NCI-H2107 (cell line): Measurements from ENCODE around the gene C1orf21.

Experiments
- DNase-seq: peaks from one replicate; lab custom pipeline; 2025; lab: John Stamatoyannopoulos, UW

C1orf21 gene

DNA sequence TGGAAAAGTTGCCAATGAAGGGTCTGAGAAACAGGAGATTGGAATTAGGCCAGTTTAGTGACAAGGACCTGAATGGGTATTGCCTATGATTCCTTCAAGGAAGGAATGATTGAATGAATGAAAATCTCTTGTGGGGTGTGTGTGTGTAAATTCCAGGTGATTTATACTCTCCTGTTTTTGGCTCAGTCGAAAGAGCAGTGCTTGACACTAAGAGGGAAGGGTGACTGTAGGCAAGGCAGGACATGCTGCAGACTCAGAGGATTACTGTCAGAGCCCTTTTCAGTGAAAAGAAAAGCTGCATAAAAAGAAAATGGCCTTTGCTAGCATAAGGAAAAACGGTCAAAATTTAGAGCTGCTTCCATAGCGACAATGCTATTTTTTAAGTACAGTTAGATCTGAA is 30.1 kb downstream of the C1orf21 start:
- no peak for DNase-seq

DNA sequence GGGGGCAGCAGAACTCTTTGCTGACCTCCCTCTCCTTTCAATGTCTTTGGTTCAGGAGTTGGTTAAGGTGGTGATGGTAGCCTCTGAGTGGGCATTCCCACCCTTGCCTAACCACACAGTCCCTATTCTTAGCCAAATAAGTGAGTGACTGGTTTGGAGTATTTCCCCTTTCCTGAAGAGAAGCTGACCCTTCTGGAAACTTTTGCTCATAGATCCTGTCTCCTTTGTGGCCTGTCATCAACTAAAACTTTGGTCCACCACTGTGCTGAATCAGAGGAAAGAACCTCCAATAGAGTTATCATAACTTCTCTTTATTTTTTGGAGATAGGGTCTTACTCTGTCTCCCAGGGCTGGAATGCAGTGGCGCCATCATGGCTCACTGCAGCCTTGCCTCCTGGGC is 31.1 kb downstream of the C1orf21 start:
- DNase-seq, result no peak

DNA sequence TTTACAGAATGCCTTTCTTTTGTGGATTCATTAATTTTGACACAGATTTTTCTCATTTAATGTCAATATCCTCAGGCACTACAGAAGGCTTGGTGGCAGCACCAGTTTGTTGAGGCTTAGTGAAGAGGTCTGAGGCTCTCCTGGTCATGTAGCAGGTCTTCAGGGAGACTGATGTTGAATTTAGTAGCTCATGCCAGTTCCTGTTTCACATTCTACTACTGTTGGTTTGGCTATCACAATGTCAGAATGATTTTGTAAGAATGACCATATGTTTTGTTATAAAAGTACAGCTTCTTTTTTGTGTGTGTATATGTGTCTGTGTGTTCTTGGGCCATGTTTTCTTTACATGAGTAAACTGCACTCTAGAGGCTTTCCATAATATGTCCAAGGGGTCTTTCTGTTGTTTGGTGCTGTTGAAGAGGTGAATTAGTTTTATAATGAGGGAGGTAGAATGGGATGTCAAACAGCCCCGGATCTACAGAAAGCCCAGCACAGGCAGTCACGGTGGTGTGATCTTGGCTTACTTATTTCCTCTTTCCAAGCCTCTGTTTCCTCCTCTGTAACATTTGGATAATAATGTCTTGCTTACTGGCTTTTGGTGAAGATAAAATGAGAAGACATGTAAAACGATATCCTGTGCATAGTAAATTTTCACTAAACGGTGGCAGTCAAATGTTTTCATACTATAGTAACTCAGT is 32.0 kb downstream of the C1orf21 start:
- DNase-seq, result no peak

DNA sequence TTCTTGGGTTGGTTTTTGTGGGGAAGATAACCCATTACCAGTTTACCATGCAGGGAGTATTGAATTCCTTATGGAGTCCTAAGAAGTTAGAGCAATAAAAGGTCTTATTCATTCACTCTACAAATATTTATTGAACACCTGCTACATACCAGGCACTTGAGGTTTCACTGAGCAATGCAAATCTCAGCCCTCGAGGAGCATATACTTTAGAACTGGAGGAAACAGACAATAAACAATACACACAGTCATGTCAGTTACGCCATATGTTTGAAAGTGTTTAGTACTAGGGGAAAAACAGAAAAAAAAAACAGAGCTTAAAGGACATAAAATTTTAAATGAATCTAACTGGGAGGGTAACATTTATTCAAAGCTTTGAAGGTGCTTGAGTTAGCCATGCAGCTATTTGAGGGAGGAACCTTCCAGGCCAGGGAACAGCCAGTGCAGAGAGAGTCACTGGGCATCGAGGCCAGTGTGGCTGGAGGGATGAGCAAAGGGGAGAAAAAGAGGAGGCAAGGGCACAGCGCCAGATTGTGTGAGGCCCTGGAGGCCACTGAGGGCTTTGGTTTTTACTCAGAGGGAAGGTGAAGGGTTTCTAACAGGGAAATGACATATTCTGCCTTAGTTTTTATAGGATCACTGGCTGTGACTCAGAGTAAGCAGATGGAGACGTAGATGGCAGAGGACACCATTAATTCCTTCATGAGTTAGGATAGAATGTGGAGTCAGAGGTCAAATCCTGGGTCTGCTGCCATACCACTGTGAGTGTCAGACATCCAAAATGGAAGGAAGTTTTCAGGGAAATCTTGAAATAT is 32.7 kb downstream of the C1orf21 start:
- DNase-seq, result no peak

DNA sequence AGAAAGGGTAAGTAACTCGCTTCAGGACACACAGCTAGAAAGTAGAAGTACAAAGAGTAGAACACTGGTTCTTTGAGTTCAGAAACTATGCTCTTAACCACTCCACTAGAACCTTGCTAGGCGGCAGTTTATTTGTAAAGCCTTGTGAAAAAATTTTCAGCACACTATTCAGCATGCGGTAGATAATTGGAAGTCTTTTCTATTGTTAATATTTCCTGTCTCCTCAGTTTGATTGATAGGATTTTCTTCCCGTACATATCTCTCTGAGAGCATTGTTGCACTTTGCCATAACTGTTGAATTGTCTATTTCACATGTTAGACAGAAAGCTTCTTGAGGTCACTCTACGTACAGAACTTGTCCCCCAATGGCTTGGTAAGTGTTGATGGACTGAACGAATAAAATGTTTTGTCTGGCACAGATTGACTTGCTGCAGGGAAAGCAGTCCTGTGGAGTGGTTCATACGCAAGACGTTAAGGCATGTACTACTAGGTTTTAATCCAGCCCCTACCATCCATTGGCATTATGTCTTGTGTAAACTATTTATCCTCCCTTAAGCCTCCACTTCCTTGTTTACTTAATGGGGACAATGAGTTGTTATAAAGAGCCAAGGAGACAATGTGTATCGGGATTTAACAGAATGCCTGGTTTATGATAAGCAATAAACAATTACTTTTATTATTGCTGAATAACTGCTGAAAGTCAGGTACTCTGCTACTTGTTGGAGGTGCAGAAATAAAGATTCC is 35.8 kb downstream of the C1orf21 start:
- no peak for DNase-seq

DNA sequence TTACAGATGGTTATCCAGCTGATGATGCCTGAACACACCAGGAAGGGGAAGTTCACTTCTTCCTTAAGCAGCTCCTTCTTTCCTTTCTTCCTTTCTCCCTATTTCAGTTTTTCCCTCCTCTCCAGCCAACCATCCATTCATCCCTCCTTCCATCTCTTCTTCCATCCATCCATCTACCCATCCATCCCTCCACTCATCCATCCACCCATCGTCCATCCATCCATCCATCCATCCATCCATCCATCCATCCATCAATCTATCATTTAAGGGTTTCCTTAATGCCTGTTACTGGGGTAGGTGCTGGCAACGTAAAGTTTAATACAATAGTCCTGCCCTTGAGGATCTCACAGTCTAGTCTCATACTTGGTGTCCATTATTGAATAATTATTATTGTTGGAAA is 36.8 kb downstream of the C1orf21 start:
- DNase-seq, result no peak

DNA sequence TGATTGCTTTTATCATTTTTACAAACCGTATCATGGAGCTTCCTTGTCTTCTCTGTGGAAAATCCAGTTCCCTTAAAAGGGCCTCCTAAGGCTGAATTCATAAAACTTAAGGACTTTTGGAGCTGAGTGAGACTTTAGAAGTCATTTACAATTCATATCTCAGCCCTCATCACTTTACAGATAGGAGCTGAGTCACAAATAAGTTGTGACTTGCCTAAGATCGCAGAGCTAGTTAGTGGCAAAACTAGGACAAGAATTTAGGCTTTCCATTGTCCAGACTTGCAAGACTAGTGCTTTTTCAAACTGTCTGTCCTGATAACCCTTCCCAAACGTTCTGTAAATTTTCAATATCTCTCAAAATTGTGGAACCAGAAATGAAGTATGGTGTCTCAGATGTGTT is 37.3 kb downstream of the C1orf21 start:
- no peak for DNase-seq

DNA sequence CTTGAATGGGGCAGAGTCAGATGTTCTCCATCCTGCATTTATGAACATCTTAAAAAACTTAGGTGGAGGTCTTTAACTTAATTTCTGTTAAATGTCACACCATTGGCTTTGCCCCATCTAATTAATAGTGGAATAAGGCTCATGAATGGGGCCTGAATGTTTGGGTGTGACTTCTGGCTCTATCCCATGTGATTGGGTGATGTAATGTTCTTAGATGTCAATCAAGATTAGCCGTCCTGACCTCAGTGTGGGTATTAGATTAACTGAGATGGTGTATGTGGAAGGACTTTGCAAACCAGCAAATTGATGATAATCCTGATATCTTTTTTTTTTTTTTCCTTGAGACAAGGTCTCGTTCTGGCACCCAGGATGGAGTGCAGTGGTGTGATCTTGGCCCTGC is 38.1 kb downstream of the C1orf21 start:
- no peak for DNase-seq

DNA sequence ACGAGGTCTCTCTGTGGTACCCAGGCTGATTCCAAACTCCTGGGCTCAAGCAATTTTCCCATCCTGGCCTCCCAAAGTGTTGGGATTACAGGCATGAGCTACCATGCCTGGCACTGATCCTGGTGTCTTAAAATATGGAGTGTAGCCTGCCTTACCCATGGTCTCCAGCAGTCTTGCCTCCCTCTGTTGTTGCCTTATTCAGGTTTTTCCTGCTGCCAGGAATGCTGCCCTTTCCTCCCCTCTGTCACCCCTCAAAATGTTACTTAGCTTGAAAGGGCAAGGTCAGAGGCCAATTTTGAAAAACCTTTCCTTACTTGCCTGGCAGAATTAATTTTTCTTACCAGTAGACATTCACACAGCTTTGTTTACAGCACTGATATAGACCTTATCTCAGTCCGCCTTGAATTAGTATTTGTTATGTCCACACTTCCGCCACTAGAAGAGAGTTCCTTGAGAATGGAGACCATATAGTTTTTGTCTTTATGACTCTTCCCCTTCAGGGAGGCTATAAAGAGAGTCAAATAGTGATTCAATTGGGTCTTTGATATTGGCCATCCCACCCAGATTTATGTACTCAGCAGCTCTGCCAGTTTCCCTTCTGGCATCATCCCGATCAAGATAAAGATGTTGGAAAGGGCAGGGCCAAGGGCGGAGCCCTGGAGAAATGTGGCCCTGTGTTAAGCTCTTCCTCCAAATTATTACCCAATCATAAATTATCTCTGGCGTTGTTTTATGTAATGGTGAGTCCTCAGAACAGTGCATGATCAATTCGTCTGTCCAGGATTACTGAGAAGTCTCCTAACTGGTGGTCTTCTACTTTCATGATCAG is 38.8 kb downstream of the C1orf21 start:
- DNase-seq, result no peak

DNA sequence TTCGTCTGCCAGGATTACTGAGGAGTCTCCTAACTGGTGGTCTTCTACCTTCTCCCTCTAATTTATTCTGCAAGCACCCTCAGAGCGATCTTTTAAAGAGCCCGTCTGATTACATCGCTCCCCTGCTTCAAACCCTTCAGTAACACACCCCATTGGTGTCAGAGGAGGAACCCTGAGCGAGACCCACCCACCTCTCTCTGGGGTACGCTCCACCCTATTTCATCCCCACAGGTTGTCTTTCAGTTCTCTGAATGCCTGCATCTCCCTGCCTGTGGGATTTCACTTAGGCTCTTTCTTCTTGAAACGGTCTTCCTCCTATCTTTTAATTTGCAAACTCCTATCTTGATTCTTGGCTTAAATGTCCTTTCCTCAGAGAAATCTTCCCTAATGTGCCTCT is 39.4 kb downstream of the C1orf21 start:
- DNase-seq, result no peak

DNA sequence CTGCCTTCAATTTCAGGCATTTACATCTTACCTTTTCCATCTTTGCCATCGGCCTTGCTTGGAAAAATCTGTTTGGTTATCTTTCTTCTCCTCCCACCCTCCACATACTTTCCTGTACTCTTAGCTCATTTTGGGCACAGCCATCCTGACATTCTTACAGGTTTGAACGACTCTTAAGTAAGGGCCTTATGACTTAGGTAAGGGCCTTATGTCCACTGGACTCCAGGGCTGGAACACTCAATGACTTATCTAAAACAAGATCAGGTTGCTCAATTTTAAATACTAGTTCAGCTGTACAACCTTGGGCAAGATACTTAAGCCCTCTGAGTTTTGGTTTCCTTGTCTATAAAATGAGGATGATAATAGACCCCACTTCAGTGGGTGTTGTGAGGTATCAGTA is 40.9 kb downstream of the C1orf21 start:
- DNase-seq, result no peak

DNA sequence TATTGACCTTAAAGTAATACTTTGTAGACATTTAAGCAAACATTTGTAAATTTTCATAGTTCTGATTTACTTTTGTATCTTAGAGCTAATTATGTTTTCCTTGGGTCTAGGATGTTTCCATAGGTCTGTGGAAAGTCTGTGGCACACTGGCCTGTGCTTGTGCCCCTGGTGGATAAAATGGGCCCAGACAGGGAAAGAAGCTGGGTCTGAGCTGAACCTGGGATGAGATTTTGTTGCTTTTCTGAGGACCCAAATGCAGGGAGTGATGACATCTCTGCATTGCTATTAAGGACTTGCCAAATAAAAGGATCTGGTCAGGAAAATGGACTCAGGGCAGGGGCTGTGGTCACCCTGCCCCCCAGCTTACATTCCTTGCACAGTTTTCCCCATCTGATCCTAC is 41.8 kb downstream of the C1orf21 start:
- no peak for DNase-seq

DNA sequence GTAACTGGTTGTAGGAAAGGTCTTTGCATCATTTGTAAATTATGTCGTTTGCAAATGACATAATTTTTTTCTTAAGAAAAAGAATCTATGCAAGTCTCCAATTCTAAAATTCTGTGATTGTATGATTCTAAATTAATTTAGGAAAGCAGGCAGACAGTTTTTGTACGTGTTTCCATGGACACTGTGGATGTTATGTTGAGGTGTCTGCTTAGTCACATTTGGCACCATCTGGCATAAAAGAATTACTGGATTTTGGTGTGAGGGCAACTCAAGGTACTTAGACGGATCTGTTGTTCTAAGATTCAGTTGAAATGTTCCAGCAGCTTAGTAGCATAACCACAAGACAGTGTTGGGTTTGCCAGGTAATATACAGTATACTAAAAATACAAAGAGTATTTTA is 42.5 kb downstream of the C1orf21 start:
- DNase-seq, result no peak

DNA sequence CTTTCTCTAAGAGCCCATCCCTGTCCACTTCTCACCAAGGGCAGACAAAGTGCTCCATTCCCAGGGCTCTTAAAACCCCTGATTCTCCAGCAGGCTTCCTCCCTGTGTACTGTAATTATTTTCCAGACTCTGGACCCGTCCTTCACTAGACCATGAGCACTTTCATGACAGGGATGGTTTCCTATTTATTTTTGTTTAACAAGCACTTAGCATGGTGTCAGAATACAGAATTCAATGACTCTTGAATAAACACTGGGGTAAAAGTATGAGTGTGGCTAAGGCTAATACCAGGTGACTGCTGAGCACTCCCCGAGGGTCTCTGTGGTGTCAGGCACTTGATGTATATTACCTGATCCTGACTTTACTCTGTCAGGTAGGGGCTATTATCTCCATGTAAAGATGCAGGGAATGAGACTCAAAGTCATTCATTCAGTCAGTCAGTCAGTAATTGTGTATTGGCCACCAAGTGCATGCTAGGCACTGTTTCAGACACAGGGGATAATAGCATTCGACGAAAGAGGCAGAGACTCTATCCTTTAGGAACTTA is 47.2 kb downstream of the C1orf21 start:
- peak; percentile 4 for DNase-seq

DNA sequence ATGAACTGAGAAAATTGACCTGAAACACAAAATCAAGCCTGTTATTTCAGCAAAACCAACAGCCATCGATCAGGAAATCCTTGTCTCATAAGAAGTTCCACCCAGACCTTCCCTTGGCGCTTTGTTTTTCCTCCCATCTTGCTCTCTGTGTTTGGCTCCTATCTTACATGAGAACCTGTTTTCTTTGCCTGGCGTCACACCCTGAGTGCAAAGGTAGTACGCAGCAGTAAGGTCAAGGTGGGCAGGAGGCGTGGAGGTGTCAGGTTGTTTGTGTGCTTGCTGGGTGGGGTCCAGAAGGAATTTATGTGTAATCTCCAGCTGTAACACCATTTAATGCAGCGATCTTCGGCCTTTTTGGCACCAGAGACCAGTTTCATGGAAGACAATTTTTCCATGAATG is 50.5 kb downstream of the C1orf21 start:
- no peak for DNase-seq

DNA sequence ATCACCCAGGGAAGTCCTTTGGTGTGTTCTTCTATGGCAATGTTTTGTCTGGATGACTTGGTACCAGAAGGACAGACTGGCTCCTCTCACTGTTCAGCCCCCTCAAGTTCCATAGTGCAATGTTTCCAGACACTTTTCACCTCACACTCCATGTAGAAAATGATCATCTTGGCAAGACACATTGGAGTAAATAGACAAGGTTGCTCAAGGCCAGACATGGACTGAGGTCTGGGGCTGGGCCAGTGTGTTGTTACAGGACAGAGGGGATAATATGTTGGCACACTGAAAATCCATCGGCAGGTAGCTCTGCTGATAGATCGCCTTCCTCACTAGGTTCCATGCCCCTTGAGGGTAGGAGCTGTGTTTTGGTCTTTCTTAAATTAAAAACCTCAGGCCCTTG is 51.5 kb downstream of the C1orf21 start:
- no peak for DNase-seq

DNA sequence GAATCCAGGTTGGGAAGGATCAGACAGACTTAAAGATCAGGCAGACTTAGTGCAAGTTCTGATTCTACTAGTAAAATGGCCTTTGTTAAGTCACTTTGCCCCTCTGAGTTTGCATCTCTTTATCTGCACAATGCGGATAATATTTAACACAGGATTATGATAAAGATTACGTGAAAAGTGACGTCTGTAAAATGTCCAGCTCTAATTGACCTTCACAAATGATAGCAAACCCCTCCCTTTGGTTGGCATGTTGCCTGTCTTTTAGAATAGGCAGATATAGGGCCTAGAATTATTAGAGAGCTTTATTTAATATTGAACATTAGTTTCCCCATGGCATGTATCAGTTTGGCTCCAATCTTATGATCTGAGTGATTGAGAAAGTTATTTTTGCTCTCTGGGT is 55.4 kb downstream of the C1orf21 start:
- DNase-seq, result no peak

DNA sequence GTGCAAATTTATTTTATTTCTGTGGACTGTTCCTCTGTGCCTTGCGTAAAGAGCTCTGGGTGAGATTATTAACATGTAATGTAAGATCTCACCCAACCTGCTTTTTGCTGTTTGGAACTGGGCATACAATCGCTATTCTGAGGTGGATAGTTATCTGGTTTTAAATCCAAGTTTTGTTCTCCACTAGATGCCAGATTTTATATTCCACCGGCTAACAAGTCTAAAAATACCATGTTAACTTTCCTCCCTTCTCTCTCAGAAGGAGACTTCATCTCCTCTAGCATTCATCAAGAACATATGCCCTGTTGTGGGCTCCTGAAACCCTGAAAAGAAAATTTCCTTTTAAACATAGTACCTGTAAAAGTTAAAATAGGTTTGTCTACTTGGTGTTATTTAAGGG is 56.4 kb downstream of the C1orf21 start:
- no peak for DNase-seq

DNA sequence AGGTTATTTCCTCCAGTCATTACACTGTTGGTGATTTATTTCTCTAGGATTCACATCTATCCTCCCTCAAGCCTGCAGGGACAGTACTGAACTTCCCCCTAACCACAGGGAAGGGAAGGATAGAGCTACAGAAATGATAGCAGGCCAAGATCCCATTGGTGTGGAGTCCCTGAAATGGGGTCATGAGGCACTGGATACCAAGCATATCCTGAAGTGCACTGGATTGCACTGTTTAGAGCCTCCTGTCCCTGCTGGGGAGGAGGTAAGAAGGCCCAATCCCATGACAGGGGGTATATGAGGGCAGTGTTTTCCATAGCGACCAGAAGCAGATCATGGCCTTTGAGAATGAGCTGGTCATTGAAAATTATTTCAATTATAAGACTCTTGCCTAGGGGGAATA is 56.8 kb downstream of the C1orf21 start:
- no peak for DNase-seq

DNA sequence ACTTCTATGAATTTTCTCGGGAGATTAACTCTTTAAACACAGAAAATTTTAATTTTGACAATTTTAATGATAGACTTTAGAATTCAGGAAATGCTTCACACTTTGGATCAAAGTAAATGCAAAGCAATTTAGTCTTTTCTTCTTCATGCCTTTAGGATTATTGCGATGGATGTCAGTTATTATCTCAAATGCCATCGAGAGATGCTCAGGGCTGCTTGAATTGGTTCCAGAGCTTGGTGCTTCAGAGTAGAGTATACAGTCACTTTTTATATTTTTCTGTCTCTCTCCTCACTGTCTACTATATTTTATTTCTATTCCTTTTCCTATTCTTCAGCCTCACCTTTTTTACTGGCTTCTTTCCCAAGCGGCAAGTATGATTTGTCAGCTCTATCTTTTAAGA is 59.2 kb downstream of the C1orf21 start:
- no peak for DNase-seq

DNA sequence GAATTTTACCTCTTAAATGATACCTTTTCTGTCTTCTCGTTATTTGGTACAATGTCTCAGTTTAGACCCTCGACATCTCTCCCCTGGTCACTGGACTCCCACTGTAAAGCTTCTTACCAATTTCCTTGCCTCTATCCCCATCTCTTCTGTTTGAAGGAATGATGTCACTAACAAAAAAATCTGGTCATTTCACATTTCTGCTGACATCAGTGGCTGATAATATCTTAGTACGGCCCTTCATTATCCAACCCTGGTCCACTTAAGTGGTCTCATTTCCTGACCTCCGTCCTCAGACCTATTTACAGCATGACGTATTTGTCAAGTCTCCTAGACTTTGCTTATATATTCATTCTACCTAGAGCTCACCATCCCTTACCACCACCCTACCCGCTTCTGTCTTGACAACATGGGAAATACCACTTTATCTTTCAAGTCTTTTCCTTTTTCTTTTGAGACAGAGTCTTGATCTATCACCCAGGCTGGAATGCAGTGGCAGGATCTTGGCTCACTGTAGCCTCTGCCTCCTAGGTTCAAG is 60.9 kb downstream of the C1orf21 start:
- DNase-seq, result no peak

DNA sequence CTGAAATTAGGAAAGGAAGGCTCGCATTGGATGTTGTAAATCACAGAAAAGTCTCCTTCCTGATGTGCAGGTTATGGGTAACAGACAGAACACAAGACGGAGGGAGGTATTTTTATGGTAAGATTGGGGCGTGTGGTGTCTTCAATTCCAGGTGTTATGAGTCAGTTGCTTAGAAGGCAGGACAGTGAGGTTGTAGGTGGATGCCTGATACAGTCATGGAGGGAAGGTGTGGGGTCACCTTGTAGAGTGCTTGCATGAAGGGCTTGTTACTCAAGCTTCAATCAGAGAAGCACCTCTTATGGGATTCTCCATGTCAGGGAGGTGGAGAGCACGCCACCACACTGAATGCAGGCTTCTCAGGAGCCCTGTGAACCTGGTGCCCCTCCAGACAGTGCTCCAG is 63.1 kb downstream of the C1orf21 start:
- DNase-seq, result no peak
